A204.1 (cell line): Measurements from ENCODE around the gene RGS9.

Experiments used
- FAIRE-seq: peaks from 2 replicates; lab custom pipeline; 2012; peaks lifted over from hg19 to GRCh38; lab: Jason Lieb, UNC

The RGS9 gene

DNA sequence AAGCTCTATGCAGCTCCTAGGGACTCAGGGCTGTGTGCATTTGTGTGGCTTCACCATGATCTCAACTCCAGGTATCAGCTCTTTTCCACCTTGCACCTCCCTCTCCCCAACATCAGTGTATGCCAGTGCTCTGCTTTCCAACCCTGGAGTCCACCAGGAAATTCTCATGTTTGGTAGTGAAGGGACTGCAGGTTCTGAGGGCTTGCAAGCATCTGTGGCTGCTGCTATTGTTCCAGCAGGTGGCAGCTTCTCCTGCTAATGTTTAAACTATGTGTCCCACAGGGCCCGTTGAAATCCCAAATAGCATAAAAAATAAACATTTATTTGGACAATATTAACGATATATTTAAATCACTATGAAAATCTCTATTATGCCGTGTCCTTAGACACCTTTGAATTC, 82.0 kb downstream of the RGS9 start:
- no peak for FAIRE-seq

DNA sequence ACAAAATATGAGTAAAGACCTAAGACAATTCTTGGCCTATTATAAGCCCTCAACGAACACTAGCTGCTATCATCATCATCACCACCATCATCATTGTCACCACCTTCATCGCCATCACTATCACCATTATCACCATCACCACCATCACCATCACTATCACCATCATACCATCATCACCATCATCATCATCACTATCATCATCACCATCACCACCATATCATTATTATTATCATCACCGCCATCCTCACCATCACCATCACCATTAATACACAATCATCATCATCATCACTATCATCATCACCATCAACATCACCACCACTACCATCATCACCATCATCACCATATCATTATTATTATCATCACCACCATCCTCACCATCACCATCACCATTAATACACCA, 82.5 kb downstream of the RGS9 start:
- no peak for FAIRE-seq

DNA sequence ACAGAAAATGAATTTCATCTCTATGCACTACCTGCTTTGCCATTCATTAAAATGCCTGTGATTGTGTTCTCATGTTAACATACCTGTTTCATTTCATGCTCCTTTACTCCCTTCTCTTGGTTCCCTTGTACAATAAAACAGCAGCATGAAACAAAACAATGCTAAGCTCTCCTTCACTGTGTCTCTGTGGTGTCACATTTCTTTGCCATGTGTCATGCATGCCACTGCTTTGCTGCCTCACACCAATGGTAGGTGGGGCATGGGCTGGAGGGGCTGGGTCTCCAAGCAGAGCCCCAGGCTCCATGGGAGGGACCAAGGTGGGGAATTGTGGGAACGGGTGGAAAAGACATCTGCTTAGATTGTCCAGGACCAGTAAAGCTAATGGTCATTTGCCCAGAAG, 83.6 kb downstream of the RGS9 start:
- no peak for FAIRE-seq

DNA sequence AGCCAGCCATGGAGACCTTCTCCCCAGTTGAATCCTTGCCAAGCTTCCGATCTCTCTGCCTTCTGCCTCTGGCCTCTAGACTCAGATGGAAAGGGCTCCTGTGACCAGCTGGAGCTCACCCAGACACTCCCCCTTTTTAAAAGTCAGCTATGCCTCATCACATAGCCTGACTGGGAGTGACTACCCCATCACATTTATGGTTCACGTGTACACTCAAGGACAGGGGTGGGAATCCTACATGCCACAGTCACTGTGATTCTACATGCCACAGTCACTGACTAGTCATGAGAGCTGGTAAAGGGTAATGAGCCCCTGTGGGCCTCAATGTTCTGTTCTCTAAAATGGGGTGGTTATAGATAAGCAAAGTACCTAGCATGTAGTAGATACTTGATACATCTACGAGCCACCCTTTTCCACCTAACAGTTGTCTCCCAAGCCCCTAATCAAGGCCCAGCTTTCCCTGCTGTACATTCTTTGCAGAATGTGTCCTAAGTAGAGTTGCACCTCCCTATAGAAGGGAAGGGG, 85.1 kb downstream of the RGS9 start:
- no peak for FAIRE-seq

- FAIRE-seq, result no peak
Observed at GRCh38 chr17:65225061-65225460, 87.9 kb downstream of the RGS9 start.

DNA sequence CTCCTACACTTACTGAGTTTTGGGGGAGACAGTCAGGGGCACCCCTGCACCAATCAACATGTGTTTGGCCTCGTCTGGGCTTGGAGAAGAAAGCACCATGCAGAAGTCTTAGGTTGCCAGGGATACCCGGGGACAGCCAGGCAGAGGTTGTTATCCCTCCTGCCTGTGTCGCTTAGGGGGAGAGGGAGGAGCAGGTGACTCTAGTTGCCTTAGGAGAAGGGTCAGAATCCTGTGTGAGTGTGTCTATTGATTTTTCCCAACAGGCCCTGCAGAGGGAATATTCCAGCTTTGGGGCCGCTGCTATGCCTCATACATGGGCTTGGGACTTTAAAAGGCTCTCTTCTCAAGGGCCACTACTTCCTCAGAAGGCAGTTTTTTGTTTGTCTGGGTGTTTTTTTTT, 89.1 kb downstream of the RGS9 start:
- no peak for FAIRE-seq

DNA sequence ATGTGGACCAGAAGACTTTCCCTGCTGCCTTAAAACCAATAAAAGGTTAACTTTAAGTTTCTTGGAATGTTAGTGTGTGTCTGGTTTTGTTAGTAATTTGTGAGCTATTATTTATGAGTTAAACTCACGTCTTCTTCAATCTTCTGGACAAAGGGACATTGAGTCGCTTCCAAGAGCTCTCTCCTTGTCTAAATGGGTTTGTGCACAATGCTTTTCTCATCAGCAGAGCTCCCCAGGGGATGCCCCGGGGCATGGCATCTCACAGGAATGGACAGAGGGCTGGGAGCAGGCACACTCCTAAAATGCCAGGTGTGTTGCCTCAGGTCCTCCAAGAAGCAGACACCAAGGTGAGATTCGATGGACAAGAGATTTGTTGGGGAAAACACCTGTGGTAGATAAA, 90.5 kb downstream of the RGS9 start:
- no peak for FAIRE-seq

DNA sequence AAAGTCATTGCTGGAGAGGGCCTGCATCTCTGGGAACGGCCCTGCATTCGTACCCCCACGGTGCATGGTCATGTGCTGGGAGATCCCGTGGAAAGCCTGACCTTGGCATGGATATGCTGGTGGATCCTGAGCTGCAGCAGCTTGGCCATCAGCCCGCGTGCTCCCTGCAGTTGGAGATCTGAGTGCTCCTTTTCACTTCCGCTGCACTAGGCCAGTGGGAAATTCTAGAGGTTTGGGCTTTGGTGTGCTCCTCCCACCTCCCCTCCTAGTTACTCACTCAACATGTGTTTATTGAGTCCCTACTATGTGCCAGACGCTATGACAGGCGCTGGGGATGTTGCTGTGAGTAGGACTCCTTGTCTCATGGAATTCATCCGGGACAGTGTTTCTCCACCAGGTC, 91.1 kb downstream of the RGS9 start:
- no peak for FAIRE-seq

DNA sequence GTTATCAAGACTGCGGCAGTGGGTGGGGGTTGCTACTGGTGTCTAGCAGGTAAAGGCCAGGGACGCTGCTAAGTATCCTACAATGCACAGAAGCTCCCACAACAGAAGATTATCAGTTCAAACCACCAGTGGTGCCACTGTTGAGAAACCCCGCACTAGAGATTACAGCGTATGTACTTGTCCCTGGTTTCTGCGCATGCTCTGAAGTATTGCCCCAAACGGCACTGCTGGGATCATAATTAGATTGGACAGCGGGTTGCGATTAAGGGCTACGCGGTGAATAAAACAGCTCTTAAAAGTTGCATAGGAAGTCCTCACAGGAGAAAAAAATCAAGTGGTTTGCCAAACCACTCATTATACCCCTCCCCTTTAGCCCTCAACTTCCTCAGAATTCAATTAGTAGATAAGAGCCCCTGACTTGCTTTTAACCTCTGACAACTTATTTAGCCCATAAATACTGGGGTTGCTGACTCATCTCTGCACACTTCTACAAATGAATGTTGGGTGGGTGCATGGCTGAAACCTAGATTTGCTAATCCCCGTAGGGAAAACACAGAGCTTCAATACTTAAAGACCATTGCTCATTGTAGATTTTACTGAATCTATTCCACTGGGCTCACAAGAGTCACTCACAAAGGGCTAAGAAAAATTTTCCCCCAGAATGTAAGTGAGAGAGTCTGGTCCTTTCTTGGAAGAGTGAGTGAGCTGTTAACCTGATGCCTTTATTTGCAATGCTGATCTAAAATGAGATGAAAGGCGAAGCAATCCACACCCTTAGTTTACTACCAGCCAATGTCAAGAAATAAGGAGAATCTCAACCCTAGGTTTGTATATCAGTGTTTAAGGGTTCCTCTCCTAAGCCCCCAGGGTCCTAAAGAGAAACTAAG, 91.8 kb downstream of the RGS9 start:
- FAIRE-seq, result no peak

DNA sequence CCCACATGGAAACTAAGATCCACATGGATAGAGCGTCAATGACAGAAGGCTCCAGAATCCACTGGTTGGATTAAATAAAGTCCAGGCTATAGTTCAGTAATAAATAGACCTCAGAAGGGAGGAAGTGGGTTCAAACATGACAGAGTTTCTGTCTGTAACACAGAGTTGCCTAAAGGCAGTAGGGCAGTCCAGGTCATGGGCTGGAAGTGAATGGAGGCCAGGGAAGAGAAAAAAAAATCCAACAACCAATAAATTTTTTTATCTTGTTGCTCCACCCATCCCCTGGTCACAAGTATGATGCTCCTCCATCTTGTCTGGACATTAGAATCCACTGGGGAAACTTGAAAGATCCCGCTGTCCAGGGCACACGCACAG, 92.4 kb downstream of the RGS9 start:
- no peak for FAIRE-seq

- FAIRE-seq, result no peak
Observed at GRCh38 chr17:65230040-65230439, 92.9 kb downstream of the RGS9 start.

GRCh38 chr17:65231086-65231485, 93.9 kb downstream of the RGS9 start:
- no peak for FAIRE-seq

- FAIRE-seq, result no peak
Observed at GRCh38 chr17:65231662-65232335, 94.6 kb downstream of the RGS9 start.

- FAIRE-seq, result no peak
Observed at GRCh38 chr17:65235284-65235683, 98.1 kb downstream of the RGS9 start.

GRCh38 chr17:65236321-65236720, 99.2 kb downstream of the RGS9 start:
- FAIRE-seq, result no peak

DNA sequence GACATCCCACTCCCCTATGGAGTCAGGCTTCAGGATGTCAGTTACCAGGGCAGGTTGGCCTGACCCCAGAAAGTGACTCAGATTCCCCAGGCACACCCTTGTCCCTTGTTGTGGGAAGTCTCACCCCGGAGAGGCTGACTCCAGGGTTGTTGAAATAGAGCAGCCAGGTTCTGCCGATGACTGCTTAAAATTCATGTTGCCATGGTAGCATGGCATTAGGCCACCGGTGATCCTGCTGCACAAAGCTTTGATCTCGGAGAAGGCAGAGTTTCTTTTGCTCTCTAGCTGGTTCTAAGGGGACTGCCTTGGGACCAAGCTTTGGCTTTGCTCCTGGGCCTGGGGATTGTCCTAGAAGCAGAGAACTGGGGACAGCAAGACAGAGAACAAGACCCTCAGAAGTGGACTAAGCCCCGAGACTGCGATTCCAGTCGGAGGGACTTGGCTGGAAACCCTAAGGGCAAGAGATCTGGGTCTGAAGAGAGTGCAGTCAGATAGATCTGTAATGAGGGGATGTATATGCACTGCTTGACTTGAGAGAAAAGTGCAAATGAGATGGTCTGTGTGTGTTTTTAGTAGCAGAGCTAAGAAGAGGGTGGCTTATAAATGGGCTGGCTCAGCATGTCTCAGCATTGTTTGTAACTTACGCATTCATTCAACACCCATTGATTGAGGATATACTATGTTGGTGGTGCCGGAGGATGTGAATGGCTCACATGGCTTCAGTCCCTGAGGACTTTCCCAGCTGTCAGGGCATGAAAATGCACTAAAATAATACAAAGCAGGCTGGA, 106.9 kb downstream of the RGS9 start:
- FAIRE-seq, result no peak

DNA sequence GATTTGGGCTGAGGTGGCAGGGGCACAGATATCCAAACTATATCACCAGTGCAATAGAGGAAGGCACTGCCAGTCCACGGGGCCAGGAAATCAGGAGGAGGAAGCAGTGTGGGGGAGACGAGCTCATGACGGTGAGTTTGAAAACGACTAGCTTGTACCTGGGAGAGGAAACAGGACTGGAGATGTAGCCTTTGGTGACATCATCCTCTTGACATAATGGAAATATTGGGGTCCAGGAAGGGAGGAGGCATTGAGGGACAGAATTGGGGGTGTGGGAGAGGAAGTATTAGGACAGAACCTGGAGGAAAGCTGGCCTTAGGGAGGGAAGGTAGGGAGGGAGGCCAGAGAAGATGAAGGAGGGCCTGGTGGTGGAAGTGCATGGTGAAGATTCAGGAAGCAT, 109.1 kb downstream of the RGS9 start:
- no peak for FAIRE-seq

DNA sequence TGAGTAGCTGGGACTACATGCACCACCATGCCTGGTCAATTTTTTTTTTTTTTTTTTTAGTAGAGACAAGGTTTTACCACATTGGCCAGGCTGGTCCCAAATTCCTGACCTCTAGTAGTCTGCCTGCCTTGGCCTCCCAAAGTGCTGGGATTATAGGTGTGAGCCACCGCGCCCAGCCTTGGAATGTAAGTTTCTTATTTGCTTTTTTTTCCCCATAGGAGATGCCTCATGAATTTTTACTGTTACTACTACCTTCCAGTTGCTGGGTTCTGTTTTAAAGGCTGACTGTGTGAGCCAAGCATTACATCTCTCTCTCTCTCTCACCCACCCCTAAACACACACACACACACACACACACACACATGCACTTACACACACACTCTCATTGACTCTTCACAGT, 112.6 kb downstream of the RGS9 start:
- FAIRE-seq, result no peak

DNA sequence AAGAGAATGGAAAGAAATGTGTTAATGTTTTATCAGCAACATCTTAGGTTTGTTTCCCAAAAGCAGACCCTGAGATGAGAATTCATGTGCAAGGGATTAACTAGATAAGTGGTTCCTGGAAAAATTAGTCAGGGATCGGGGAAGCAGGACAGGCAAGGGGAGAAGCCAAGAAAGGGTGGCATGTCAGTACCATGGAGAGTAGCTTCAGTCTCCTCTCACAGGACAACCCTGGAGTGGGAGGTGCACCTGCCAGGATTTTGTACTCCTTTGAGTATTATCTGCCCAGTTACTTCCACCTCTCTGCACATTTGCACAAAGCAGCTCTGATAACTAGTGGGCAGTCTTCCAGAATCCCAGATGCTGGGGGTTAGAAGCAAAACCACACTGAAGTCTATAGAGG, 117.0 kb downstream of the RGS9 start:
- FAIRE-seq, result no peak

- FAIRE-seq, result no peak
Observed at GRCh38 chr17:65259281-65259680, 122.1 kb downstream of the RGS9 start.

DNA sequence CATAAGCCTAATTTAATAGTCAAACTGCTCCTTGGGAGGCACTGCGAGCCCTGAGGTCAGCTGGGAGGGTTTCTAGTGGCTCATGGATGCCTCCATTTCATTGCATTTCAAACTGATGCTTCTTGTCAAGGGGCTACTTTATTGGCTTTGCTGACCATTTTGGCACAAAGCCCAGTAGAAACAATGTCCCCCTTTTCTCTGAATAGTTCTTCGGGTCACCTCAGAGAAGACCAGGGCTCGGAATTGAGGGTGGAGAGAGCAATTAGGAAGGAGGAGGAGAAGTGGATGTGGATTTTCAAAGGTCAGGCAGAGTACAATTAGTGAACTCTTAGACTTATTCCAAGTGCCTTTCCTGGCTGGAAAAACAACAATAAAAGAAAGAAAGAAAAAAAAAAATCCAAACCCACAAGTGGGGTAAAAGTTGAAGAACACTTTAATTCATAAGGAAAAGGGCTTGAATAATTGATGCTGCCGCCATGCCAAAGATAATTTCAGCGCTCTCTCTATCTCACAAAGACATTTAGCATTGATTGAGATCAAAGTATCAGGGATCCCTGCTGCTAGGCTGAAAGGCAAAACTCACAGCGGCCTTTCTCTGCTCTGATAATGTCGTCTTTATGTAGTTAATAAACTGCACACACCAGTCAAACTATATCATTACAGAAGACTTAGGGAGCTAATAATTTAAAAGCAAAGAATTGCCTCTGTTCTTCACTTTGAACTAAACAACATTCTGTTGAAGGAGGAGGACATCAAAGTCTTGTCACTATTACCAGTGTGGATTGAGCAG, 122.7 kb downstream of the RGS9 start:
- no peak for FAIRE-seq

- no peak for FAIRE-seq
Observed at GRCh38 chr17:65260626-65261025, 123.5 kb downstream of the RGS9 start.
